Ovary (tissue), 9 donors: ENCODE data around the gene ZCCHC2. TPM values are rescaled to one million over a fixed set of nuclear protein-coding genes. Genes with fewer than 3 reads are reported as not detected.

ENCODE experiments used
- DNase-seq, 5 donors: peaks; one replicate each; pipeline ENCODE4 v3.0.0-alpha.2; 2019 to 2020
- H3K27ac ChIP-seq, 2 donors: fragments of 200-600 bp; one replicate each; pipeline versions ENCODE4 v1.5.1 to v1.8.0; 2019 to 2022
- H3K27me3 ChIP-seq: fragments of 200-600 bp; one replicate; pipeline ENCODE4 v1.8.0; 2022
- H3K36me3 ChIP-seq: fragments of 200-600 bp; sonication (generic); one replicate; pipeline ENCODE4 v1.5.1; 2019
- H3K4me1 ChIP-seq: one replicate; pipeline ENCODE4 v1.8.1; 2013; ENCODE audit warnings: mild to moderate bottlenecking, moderate library complexity; ENCODE audit not compliant: insufficient read depth
- H3K4me3 ChIP-seq: fragments of 200-600 bp; sonication (generic); one replicate; pipeline ENCODE4 v1.5.1; 2017
- H3K9me3 ChIP-seq, 2 donors: fragments of 200-600 bp in 1 of 2; sonication (generic) in 1 of 2; one replicate each; pipeline versions ENCODE4 v1.5.1 to v1.8.1; 2013 to 2019; ENCODE audit warnings: mild to moderate bottlenecking in 1 of 2, moderate library complexity in 1 of 2
- EP300 ChIP-seq: sonication (generic); formaldehyde crosslinking; IDR thresholded peaks from one replicate; pipeline ENCODE4 v1.6.1; 2017; ENCODE audit warnings: antibody characterized with exemption
- POLR2A ChIP-seq: fragments of 450-650 bp; IDR thresholded peaks from one replicate; pipeline ENCODE4 v1.6.1; 2017; ENCODE audit warnings: antibody characterized with exemption, mild to moderate bottlenecking, moderate library complexity
- whole genome bisulfite sequencing, 3 donors: extraction: QIAGEN DNeasy Blood & Tissue Kit in 1 of 3; methylation state at CpG; one replicate each; pipeline versions ENCODE4 v1.1.5 to v1.1.7; 2013 to 2017; 5-methylcytosine and 5-hydroxymethylcytosine counted together
- intact Hi-C, 4 donors: fragments of 100-400 bp; cut with DNase I; formaldehyde crosslinking; loops; one replicate each; pipeline versions ENCODE4 v1.11.0 to v1.15.1; 2022 to 2023
- polyA plus RNA-seq, 2 donors: library from polyadenylated mRNA; stranded (reverse); fragments of 200-250 nt in 1 of 2; fragments of 350-450 nt in 1 of 2; fragmentation: Illumina TruSeq in 1 of 2; extraction: RNeasy Lipid Tissue Mini Kit (QIAGEN cat#74804) in 1 of 2; gene quantifications; one replicate each; pipeline ENCODE4 v1.2.3, GENCODE V29; 2013 to 2014
- total RNA-seq, 7 donors: library from RNA; depleted of rRNA in 2 of 7; stranded (reverse); fragments of >200 nt in 2 of 7; fragmentation: NEBNext Ultra II Directional in 3 of 7; extraction: Animal tissue kit (Norgen Biotek cat#: 25700) in 3 of 7; gene quantifications; one replicate each; pipeline versions ENCODE4 v1.1.0 to v1.2.4, GENCODE V29; 2016 to 2023
- TF ChIP-seq, protein P1 (sequence below), 3 donors: fragments of 450-650 bp in 2 of 3; fragments of 200-600 bp in 1 of 3; IDR thresholded peaks; one replicate each; pipeline versions ENCODE4 v1.5.1 to v1.8.0; 2016 to 2022; ENCODE audit warnings: antibody characterized with exemption in 3 of 3, mild to moderate bottlenecking in 1 of 3
- donor health status: DM: no; HTN: no; CAD: no; lungs with moderate emphysema.
- donor health status: DM: no; HTN: no; CAD: no.
- donor health status: Bipolar disorder and iron deficiency.
- donor health status: DM: yes; HTN: yes; CAD: no.
- donor health status: DM: no; HTN: no; CAD: no.
- donor health status: DM: yes; HTN: yes; CAD: no.

Gene ZCCHC2
- total and polyA plus RNA-seq, 9 donors: 7.7 to 24.5 (median 21.9) TPM

GRCh38 chr18:62572456-62572855, 49.6 kb downstream of the ZCCHC2 start:
- Histone ChIP-seq H3K27me3 (no peaks in the 10 kb centered on the region), H3K36me3 (no peaks in the 10 kb centered on the region), H3K9me3 (no peaks in the 10 kb centered on the region), H3K27ac (no peak overlapping the region), H3K4me3 (no peak overlapping the region), H3K4me1 (no peaks in the 10 kb centered on the region)
- intact Hi-C loops: no loop called here
- DNase-seq: no peak
- WGBS, 3 donors: 96 to 98% (median 98%) methylated on average over 3 of the region's 3 CpGs
- no peak for TF ChIP-seq POLR2A
- TF ChIP-seq, protein P1, sequence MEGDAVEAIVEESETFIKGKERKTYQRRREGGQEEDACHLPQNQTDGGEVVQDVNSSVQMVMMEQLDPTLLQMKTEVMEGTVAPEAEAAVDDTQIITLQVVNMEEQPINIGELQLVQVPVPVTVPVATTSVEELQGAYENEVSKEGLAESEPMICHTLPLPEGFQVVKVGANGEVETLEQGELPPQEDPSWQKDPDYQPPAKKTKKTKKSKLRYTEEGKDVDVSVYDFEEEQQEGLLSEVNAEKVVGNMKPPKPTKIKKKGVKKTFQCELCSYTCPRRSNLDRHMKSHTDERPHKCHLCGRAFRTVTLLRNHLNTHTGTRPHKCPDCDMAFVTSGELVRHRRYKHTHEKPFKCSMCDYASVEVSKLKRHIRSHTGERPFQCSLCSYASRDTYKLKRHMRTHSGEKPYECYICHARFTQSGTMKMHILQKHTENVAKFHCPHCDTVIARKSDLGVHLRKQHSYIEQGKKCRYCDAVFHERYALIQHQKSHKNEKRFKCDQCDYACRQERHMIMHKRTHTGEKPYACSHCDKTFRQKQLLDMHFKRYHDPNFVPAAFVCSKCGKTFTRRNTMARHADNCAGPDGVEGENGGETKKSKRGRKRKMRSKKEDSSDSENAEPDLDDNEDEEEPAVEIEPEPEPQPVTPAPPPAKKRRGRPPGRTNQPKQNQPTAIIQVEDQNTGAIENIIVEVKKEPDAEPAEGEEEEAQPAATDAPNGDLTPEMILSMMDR (IDR thresholded peaks at IDR 0.05): no peak
- no peak for TF ChIP-seq EP300

- H3K4me1 ChIP-seq: peaks cover 2% of the 10 kb centered on the region
- no peak overlapping the region for H3K4me3 ChIP-seq
- H3K27me3 ChIP-seq: no peaks in the 10 kb centered on the region
- intact Hi-C loops: no loop called here
- DNase-seq: no peak
- no peaks in the 10 kb centered on the region for H3K9me3 ChIP-seq
- WGBS, 3 donors: 95 to 99% (median 96%) methylated on average over 11 of the region's 11 CpGs
- TF ChIP-seq, protein P1 (IDR thresholded peaks at IDR 0.05): no peak
- TF ChIP-seq POLR2A (no peak), EP300 (no peak)
- no peak overlapping the region for H3K27ac ChIP-seq
- H3K36me3 ChIP-seq: no peaks in the 10 kb centered on the region
These were observed 52.0 kb downstream of the ZCCHC2 start for GRCh38 chr18:62574776-62575175.

DNA sequence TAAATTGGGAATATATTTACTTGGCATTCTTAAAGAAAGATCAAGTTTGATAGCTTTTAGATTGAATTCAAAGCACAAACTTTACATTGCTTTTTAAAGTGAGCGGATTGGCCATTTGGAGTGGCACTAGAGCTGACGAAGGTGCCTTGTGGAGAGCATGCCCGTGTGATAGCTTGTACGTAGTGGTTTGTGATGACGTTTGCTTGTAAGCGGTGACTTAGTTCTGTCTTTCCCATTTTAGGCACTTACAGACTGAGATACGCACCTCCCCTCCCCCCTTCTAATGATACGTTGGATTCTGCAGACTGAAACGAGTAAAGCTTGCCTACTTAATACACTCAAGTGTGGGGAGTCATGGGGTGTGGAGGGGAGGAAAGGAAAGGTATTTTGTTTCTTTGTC, 53.4 kb downstream of the ZCCHC2 start:
- no peak for TF ChIP-seq POLR2A
- no peaks in the 10 kb centered on the region for H3K36me3 ChIP-seq
- H3K9me3 ChIP-seq: no peaks in the 10 kb centered on the region
- WGBS, 3 donors: 90 to 92% (median 92%) methylated on average over 9 of the region's 9 CpGs
- intact Hi-C loops: no loop called here
- H3K4me1 ChIP-seq: peaks cover 2% of the 10 kb centered on the region
- DNase-seq: no peak
- no peak overlapping the region for H3K4me3 ChIP-seq
- no peak overlapping the region for H3K27ac ChIP-seq
- H3K27me3 ChIP-seq: no peaks in the 10 kb centered on the region

DNA sequence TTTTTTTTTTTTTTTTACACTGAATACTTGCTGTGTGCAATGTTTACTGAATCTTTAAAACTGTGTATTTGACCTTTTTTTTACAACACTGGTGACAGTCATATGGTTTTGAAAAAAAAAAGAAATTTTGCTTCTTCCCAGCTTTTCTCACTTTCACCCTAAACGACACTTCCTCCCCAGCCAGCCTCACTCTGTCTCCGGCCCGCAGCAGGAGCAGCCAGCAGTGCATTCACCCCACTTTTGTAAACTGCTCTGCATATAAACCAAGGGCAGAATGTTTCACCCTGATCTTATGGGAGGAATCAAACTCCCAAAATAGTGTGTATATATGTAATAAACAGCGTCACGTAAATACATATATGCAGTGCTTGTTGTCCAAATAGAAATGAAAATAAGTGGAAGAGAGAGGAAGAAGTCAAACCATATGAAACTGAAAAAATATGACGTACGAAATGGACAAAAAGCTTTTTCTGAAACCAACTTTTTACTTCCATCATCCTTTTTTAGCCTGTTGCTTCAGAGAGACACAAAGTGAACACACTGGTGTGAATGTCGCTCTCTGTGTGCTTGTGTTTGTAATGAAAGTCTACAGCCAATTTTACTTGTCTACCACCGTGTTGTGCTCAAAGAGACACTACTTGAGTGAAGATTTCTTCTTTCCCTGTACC, 54.2 kb downstream of the ZCCHC2 start:
- H3K9me3 ChIP-seq: no peaks in the 10 kb centered on the region
- H3K4me3 ChIP-seq: no peak overlapping the region
- no peak overlapping the region for H3K27ac ChIP-seq
- no peaks in the 10 kb centered on the region for H3K27me3 ChIP-seq
- WGBS, 3 donors: 67 to 75% (median 73%) methylated on average over 9 of the region's 9 CpGs
- no peaks in the 10 kb centered on the region for H3K36me3 ChIP-seq
- no peak for TF ChIP-seq POLR2A
- TF ChIP-seq, protein P1 (IDR thresholded peaks at IDR 0.05): no peak
- no peak for TF ChIP-seq EP300
- H3K4me1 ChIP-seq: peaks cover 2% of the 10 kb centered on the region
- DNase-seq: no peak
- intact Hi-C loops: no loop called here

DNA sequence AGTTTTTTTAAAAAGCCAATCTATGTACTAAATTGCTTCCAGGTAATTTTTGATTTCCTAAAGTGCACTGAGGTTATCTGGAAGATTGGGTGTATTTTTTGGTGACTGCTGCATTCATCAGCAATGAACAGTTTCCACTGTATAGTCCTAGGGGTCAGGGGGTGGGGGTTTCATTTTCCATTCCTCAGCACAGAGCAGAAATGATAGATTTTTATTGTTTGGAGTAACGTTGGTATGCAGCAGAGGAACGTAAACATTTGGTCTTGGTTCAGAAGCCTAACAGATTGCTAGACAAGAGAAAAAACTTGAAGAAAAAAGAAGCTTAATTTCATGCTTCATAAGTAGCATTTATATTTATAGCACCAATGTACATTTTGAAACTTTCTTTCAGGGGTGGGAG, 54.9 kb downstream of the ZCCHC2 start:
- intact Hi-C loops: no loop called here
- Histone ChIP-seq H3K9me3 (no peaks in the 10 kb centered on the region), H3K27ac (no peak overlapping the region), H3K36me3 (no peaks in the 10 kb centered on the region), H3K4me3 (no peak overlapping the region), H3K27me3 (no peaks in the 10 kb centered on the region), H3K4me1 (peaks cover 2% of the 10 kb centered on the region)
- WGBS, 3 donors: 16 to 36% (median 21%) methylated on average over 2 of the region's 2 CpGs
- DNase-seq: no peak
- TF ChIP-seq, protein P1 (IDR thresholded peaks at IDR 0.05): no peak
- TF ChIP-seq EP300: no peak
